Kidney (tissue), 14 donors: Measurements from ENCODE around the gene TRPM1. TPM values are rescaled to one million over a fixed set of nuclear protein-coding genes. Genes with fewer than 3 reads are reported as not detected.

Experiments used
- DNase-seq, 5 donors: peaks; one replicate each; pipeline ENCODE4 v3.0.0-alpha.2; 2013 to 2020
- FAIRE-seq: peaks from 2 replicates; lab custom pipeline; 2012; peaks lifted over from hg19 to GRCh38; lab: Jason Lieb, UNC
- H3K27ac ChIP-seq, 2 donors: one replicate each; pipeline ENCODE4 v1.7.0; 2013; ENCODE audit warnings: low read depth in 2 of 2, low read length in 2 of 2, inconsistent platforms in 1 of 2
- H3K27me3 ChIP-seq: one replicate; pipeline ENCODE4 v1.7.1; 2013; ENCODE audit warnings: low read length, inconsistent platforms; ENCODE audit not compliant: control insufficient read depth, insufficient read depth
- H3K36me3 ChIP-seq, 3 donors: one replicate each; pipeline versions ENCODE4 v1.7.0 to v1.7.1; 2013; ENCODE audit warnings: low read length in 3 of 3, control low read depth in 1 of 3, inconsistent platforms in 1 of 3; ENCODE audit not compliant: insufficient read depth in 3 of 3, control insufficient read depth in 2 of 3
- H3K4me1 ChIP-seq, 3 donors: one replicate each; pipeline versions ENCODE4 v1.7.0 to v1.7.1; 2013; ENCODE audit warnings: low read length in 3 of 3, inconsistent platforms in 1 of 3, low read depth in 1 of 3; ENCODE audit not compliant: control insufficient read depth in 2 of 3, insufficient read depth in 2 of 3
- H3K4me3 ChIP-seq, 3 donors: one replicate each; pipeline versions ENCODE4 v1.7.0 to v1.8.1; 2013; ENCODE audit warnings: low read length in 3 of 3, control low read depth in 1 of 3, inconsistent platforms in 1 of 3
- H3K9ac ChIP-seq, 3 donors: one replicate each; pipeline versions ENCODE4 v1.7.0 to v1.7.1; 2013; ENCODE audit warnings: low read length in 3 of 3, control low read depth in 1 of 3, inconsistent platforms in 1 of 3
- H3K9me3 ChIP-seq, 3 donors: one replicate each; pipeline versions ENCODE4 v1.7.0 to v1.7.1; 2013; ENCODE audit warnings: low read length in 3 of 3, control low read depth in 1 of 3, inconsistent platforms in 1 of 3; ENCODE audit not compliant: control insufficient read depth in 2 of 3, insufficient read depth in 1 of 3
- intact Hi-C: fragments of 100-400 bp; cut with DNase I; formaldehyde crosslinking; loops from one replicate; pipeline ENCODE4 v1.11.1; 2022
- polyA plus RNA-seq: library from polyadenylated mRNA; stranded (reverse); fragments of 350-450 nt; fragmentation: Illumina TruSeq; extraction: RNeasy Lipid Tissue Mini Kit (QIAGEN cat#74804); gene quantifications from one replicate; pipeline ENCODE4 v1.2.3, GENCODE V29; 2014; ENCODE audit warnings: low read depth, low replicate concordance; ENCODE audit not compliant: insufficient read depth
- total RNA-seq: library from RNA; stranded (reverse); fragmentation: NEBNext Ultra II Directional; extraction: Animal tissue kit (Norgen Biotek cat#: 25700); gene quantifications from one replicate; pipeline ENCODE4 v1.2.1, GENCODE V29; 2021
- TF ChIP-seq, protein P1 (sequence below): IDR thresholded peaks from 3 replicates; pipeline ENCODE4 v1.5.1; 2012; ENCODE audit warnings: mild to moderate bottlenecking, moderate library complexity, borderline replicate concordance; ENCODE audit not compliant: insufficient read depth; ENCODE audit errors: extremely low read depth
- donor health status: control.
- donor health status: control.
- donor health status: control.
- donor health status: control.
- donor health status: control.
- donor health status: DM: yes; HTN: yes; CAD: no.
- donor health status: Normal renal cell carcinoma (clear cell type).

The TRPM1 gene
- total and polyA plus RNA-seq, 2 donors from 2014 or later: 1.3 TPM; not detected in 1

GRCh38 chr15:31130576-31131237 lies 29.2 kb upstream of the TRPM1 start:
- H3K27me3 ChIP-seq: no peaks in the 10 kb centered on the region
- H3K9ac ChIP-seq: no peak overlapping the region
- H3K36me3 ChIP-seq: no peaks in the 10 kb centered on the region
- TF ChIP-seq, protein P1, sequence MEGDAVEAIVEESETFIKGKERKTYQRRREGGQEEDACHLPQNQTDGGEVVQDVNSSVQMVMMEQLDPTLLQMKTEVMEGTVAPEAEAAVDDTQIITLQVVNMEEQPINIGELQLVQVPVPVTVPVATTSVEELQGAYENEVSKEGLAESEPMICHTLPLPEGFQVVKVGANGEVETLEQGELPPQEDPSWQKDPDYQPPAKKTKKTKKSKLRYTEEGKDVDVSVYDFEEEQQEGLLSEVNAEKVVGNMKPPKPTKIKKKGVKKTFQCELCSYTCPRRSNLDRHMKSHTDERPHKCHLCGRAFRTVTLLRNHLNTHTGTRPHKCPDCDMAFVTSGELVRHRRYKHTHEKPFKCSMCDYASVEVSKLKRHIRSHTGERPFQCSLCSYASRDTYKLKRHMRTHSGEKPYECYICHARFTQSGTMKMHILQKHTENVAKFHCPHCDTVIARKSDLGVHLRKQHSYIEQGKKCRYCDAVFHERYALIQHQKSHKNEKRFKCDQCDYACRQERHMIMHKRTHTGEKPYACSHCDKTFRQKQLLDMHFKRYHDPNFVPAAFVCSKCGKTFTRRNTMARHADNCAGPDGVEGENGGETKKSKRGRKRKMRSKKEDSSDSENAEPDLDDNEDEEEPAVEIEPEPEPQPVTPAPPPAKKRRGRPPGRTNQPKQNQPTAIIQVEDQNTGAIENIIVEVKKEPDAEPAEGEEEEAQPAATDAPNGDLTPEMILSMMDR: no peak
- no peak for FAIRE-seq
- H3K27ac ChIP-seq: no peak overlapping the region
- H3K4me1 ChIP-seq: peaks cover 0 to 10% (median 8%) of the 10 kb centered on the region in 3 donors
- intact Hi-C loops: loop anchor here (10.0 kb wide), 1 partner anchor 226 kb away; the partner anchor contains the start of gene FAN1
- DNase-seq: no peak
- H3K4me3 ChIP-seq: no peak overlapping the region
- H3K9me3 ChIP-seq: no peaks in the 10 kb centered on the region

DNA sequence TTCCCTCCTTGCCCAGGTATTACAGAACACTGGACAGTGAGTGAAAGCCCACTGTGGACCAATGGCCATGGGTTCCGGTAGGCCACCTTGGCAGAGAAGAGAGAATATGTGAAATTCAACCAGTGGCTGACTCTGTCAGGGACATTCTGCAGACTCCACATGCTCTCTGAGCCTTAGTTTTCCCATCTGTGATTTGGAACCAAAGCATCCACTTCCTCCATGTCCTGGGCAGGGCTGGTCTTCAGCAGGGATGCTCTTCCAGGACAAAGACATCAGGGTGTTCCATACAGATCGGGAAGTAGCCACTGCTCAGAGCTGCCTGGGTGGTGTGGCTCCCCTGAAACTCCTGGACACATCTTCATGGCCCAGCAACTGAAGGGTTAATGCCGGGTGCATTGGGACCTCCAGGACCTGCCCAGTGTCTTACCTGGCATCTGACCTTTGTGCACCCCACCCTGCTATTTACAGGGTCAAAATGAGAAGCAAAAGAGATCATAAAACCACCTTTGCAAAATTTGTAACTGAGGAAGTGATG lies 28.3 kb upstream of the TRPM1 start:
- intact Hi-C loops: loop anchor here (10.0 kb wide), 1 partner anchor 225 kb away; the partner anchor contains the start of gene FAN1
- H3K27me3 ChIP-seq: no peaks in the 10 kb centered on the region

GRCh38 chr15:31128919-31129768 lies 27.6 kb upstream of the TRPM1 start:
- intact Hi-C loops: no loop called here
- H3K9ac ChIP-seq: no peak overlapping the region
- no peaks in the 10 kb centered on the region for H3K27me3 ChIP-seq

More for the DNA sequence above, 28.3 kb upstream of the TRPM1 start:
- Histone ChIP-seq H3K36me3 (no peaks in the 10 kb centered on the region), H3K4me1 (peaks cover 0 to 10% (median 8%) of the 10 kb centered on the region in 3 donors), H3K9me3 (no peaks in the 10 kb centered on the region), H3K27ac (peak overlapping the region in 1 of 2 donors; percentile 9), H3K4me3 (no peak overlapping the region), H3K9ac (no peak overlapping the region)
- DNase-seq (no peak), FAIRE-seq (no peak)
- TF ChIP-seq, protein P1: no peak

More at GRCh38 chr15:31128919-31129768, 27.6 kb upstream of the TRPM1 start:
- FAIRE-seq: no peak
- DNase-seq: peak; percentile 73 to 89 (median 84)
- Histone ChIP-seq H3K4me3 (no peak overlapping the region), H3K4me1 (peaks cover 0 to 10% (median 8%) of the 10 kb centered on the region in 3 donors), H3K36me3 (no peaks in the 10 kb centered on the region), H3K9me3 (no peaks in the 10 kb centered on the region), H3K27ac (no peak overlapping the region)
- TF ChIP-seq, protein P1: peak; percentile 96
